Right lobe of liver (tissue), 4 donors: ENCODE results near the gene WBP1L.

Source experiments
- CTCF ChIP-seq, 4 donors: fragments of 200-600 bp in 3 of 4; fragments of 450-650 bp in 1 of 4; IDR thresholded peaks; one replicate each; pipeline versions ENCODE4 v1.5.1 to v1.8.0; 2016 to 2022; ENCODE audit warnings: antibody characterized with exemption in 4 of 4, mild to moderate bottlenecking in 2 of 4
- POLR2A ChIP-seq: fragments of 450-650 bp; IDR thresholded peaks from one replicate; pipeline ENCODE4 v1.6.1; 2017; ENCODE audit warnings: antibody characterized with exemption, mild to moderate bottlenecking
- donor health status: DM: no; HTN: no; CAD: no.
- donor health status: DM: no; HTN: no; CAD: no.
- donor health status: DM: no; HTN: yes; CAD: no.

- TF ChIP-seq POLR2A (no peak), CTCF (IDR thresholded peaks at IDR 0.05) (no peak)
Observed at GRCh38 chr10:102812231-102812876, 68.6 kb downstream of the WBP1L start.
